H7 (cell line): ENCODE data around the gene STPG3. TPM values are rescaled to one million over a fixed set of nuclear protein-coding genes. Genes with fewer than 3 reads are reported as not detected.

ENCODE experiments used
- DNase-seq: peaks from one replicate; pipeline ENCODE4 v3.0.0; 2012
- H3K27me3 ChIP-seq: 2 replicates; pipeline ENCODE4 v1.6.0; 2011; ENCODE audit warnings: mild to moderate bottlenecking, low read length; ENCODE audit not compliant: control insufficient read depth, insufficient read depth
- H3K36me3 ChIP-seq: replicated peaks from 2 replicates; pipeline ENCODE4 v1.5.1; 2011; ENCODE audit warnings: low read length; ENCODE audit not compliant: control insufficient read depth, insufficient read depth
- H3K4me3 ChIP-seq: 2 replicates; pipeline ENCODE4 v1.5.1; 2011; ENCODE audit warnings: low read depth, mild to moderate bottlenecking, control low read depth, low read length, moderate library complexity; ENCODE audit not compliant: insufficient read depth
- total RNA-seq: library from RNA; depleted of rRNA; stranded (reverse); fragments of >200 nt; shearing (Covaris generic); gene quantifications from 2 replicates; pipeline ENCODE4 v1.2.3, GENCODE V29; 2014; rRNA removed

Gene STPG3
- not detected in 2 replicates for total RNA-seq

- DNase-seq, result no peak
- Histone ChIP-seq H3K4me3 (no peak within 1 kb of the TSS), H3K27me3 (peaks cover 2% of the 10 kb centered on the region), H3K36me3 (peaks cover 2% of the 10 kb centered on the region)
These were observed at the start of gene STPG3 for GRCh38 chr9:137251194-137251461. STPG3 (plus strand) TSS chr9:137251286; CDS start chr9:137251287, 1 bp downstream.

GRCh38 chr9:137202966-137203365 lies 48.1 kb upstream of the STPG3 start:
- Histone ChIP-seq H3K27me3 (no peaks in the 10 kb centered on the region), H3K36me3 (peaks cover 2% of the 10 kb centered on the region; the same call in 1 of the 2 replicates), H3K4me3 (no peak overlapping the region)
- DNase-seq, result no peak

GRCh38 chr9:137204731-137205125 lies 46.4 kb upstream of the STPG3 start:
- DNase-seq, result no peak
- H3K4me3 ChIP-seq, result peak overlapping the region; percentile 95

GRCh38 chr9:137205126-137206069 lies 45.7 kb upstream of the STPG3 start, which contains the start of the genes NDOR1 and TMEM203:
NDOR1 (plus strand) TSS chr9:137205700; CDS start chr9:137205778, 78 bp downstream.
TMEM203 (minus strand) TSS chr9:137205648; CDS start chr9:137205414, 234 bp downstream.
- Histone ChIP-seq H3K36me3 (peaks cover 4% of the 10 kb centered on the region), H3K4me3 (peak within 1 kb of the TSS; percentile 95), H3K27me3 (no peaks in the 10 kb centered on the region)
- peak; percentile 100 for DNase-seq

More at GRCh38 chr9:137204731-137205125, 46.4 kb upstream of the STPG3 start:
- no peaks in the 10 kb centered on the region for H3K27me3 ChIP-seq
- peaks cover 4% of the 10 kb centered on the region for H3K36me3 ChIP-seq

- Histone ChIP-seq H3K36me3 (peaks cover 4% of the 10 kb centered on the region), H3K4me3 (no peak overlapping the region), H3K27me3 (no peaks in the 10 kb centered on the region)
- no peak for DNase-seq
These were observed 44.5 kb upstream of the STPG3 start for GRCh38 chr9:137206602-137207001.

- Histone ChIP-seq H3K36me3 (peaks cover 5% of the 10 kb centered on the region), H3K27me3 (no peaks in the 10 kb centered on the region), H3K4me3 (no peak overlapping the region)
- DNase-seq, result no peak
These were observed 39.6 kb upstream of the STPG3 start for GRCh38 chr9:137211532-137211931.

GRCh38 chr9:137212520-137212919 lies 38.6 kb upstream of the STPG3 start:
- no peaks in the 10 kb centered on the region for H3K27me3 ChIP-seq
- peak; percentile 74 for DNase-seq
- no peak overlapping the region for H3K4me3 ChIP-seq
- H3K36me3 ChIP-seq, result peaks cover 5% of the 10 kb centered on the region

GRCh38 chr9:137213160-137214060 lies 37.7 kb upstream of the STPG3 start:
- H3K27me3 ChIP-seq, result no peaks in the 10 kb centered on the region
- H3K36me3 ChIP-seq, result peaks cover 5% of the 10 kb centered on the region
- H3K4me3 ChIP-seq, result no peak overlapping the region
- DNase-seq, result peak; percentile 83

GRCh38 chr9:137214620-137215019 lies 36.5 kb upstream of the STPG3 start:
- H3K4me3 ChIP-seq, result no peak overlapping the region
- no peaks in the 10 kb centered on the region for H3K27me3 ChIP-seq
- DNase-seq, result no peak
- H3K36me3 ChIP-seq, result peaks cover 3% of the 10 kb centered on the region

- Histone ChIP-seq H3K27me3 (no peaks in the 10 kb centered on the region), H3K4me3 (no peak overlapping the region), H3K36me3 (peaks cover 3% of the 10 kb centered on the region)
- no peak for DNase-seq
These were observed 35.7 kb upstream of the STPG3 start for GRCh38 chr9:137215196-137215986.

GRCh38 chr9:137216188-137216965 lies 34.7 kb upstream of the STPG3 start:
- Histone ChIP-seq H3K27me3 (no peaks in the 10 kb centered on the region; the same call in 1 of the 2 replicates), H3K4me3 (no peak overlapping the region), H3K36me3 (peaks cover 3% of the 10 kb centered on the region)
- no peak for DNase-seq

- peak; percentile 97 for DNase-seq
- Histone ChIP-seq H3K4me3 (no peak overlapping the region), H3K36me3 (peaks cover 3% of the 10 kb centered on the region), H3K27me3 (peaks cover 6% of the 10 kb centered on the region)
These were observed 33.5 kb upstream of the STPG3 start for GRCh38 chr9:137217276-137218211.
